ENCODE measurements around the gene CAMSAP1. TPM values are rescaled to one million over a fixed set of nuclear protein-coding genes. Genes with fewer than 3 reads are reported as not detected.

The CAMSAP1 gene
- total RNA-seq, 4 donors from 2014 or later, result 15.6 to 61.2 (median 43.2) TPM

DNA sequence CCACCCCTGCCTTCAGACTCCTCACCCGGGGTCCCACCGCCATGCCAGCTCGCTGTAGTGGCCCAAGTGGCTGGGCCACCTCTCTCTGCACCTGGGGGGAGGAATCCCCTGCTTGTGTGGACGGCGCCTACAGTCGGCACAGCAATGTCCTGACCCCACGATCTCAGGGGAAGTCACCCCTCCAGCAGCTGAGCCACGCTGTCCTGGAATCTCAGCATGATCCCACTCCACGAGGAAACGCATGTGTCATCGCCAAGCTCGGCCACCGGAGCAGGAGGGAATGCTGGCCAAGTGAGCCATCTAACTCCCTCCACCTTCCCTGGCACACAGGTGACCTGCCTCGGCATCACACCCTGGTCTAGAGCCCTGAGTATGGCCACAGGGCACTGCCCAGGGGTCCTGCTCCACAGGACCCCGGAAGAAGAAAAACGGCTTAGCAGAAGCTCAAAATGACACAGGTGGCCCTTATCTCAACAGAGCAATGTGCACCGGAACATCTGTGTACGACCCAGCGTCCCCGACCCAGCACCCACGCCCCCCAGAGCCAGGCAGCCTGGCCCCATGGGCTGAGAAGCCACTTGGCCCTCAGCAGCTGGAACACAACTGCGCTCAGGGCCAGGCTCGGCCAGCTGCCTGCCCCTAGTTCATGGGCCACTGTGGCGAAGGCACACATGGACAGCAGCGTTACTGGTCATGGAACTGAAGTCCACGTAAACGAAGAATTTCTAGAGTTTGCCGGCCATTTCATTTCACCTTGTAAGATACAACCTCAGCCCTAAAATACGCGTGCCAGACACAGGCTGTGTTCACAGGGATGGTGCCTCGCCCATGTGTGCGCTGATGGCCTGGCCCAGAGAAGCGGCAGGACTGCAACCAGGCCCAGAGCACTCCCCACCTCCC lies 23.4 kb upstream of the CAMSAP1 start:
- TF ChIP-seq, protein P1, sequence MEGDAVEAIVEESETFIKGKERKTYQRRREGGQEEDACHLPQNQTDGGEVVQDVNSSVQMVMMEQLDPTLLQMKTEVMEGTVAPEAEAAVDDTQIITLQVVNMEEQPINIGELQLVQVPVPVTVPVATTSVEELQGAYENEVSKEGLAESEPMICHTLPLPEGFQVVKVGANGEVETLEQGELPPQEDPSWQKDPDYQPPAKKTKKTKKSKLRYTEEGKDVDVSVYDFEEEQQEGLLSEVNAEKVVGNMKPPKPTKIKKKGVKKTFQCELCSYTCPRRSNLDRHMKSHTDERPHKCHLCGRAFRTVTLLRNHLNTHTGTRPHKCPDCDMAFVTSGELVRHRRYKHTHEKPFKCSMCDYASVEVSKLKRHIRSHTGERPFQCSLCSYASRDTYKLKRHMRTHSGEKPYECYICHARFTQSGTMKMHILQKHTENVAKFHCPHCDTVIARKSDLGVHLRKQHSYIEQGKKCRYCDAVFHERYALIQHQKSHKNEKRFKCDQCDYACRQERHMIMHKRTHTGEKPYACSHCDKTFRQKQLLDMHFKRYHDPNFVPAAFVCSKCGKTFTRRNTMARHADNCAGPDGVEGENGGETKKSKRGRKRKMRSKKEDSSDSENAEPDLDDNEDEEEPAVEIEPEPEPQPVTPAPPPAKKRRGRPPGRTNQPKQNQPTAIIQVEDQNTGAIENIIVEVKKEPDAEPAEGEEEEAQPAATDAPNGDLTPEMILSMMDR (IDR thresholded peaks at IDR 0.05), result no peak
- TF ChIP-seq POLR2A (IDR thresholded peaks at IDR 0.05), result no peak
- intact Hi-C loops (cut with DNase I; ENCODE audit: low total_unique reads), result no loop called here
- Histone ChIP-seq H3K27ac (no peak overlapping the region), H3K4me1 (no peaks in the 10 kb centered on the region), H3K27me3 (no peaks in the 10 kb centered on the region), H3K4me3 (no peak overlapping the region), H3K36me3 (no peaks in the 10 kb centered on the region), H3K9me3 (no peaks in the 10 kb centered on the region)
- no peak for DNase-seq

DNA sequence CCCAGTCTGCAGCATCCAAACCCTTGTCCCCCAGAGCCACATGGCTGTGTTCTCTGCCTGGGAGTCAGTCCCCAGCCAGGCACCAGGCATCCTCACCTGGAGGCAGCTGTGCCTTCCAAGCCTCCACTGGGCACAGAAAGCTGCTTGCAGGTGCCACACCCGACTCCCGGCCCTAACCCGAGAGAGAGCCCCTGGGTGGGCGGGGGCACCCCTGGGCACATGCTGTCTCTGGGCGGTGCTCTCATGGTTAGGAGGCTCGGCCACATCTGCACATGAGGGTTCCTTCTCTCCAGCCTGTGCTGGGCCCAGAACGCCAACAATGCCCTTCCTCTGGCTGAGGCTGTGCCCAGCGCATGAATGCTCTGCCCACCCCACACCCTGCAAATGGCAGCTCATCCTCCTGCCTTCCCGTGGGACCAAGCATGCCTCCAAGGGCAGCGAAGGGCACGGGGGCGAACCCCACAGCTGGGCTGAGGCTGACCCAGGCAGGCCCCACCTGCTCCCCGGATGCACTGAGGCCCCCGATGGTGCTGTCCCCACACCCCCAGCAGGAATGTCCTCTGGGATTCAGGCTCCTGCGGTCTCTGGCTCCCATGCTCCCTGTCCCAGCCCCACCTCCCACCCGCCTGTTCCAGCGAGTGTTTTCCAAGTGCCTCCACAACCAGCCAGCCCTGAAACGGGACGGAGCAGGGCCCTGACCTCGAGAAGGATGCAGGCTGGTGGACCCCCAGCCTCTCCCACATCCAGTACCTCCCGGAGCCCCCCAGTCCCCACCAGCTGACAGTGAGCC lies 22.5 kb upstream of the CAMSAP1 start:
- Histone ChIP-seq H3K36me3 (no peaks in the 10 kb centered on the region), H3K27me3 (no peaks in the 10 kb centered on the region), H3K4me1 (no peaks in the 10 kb centered on the region), H3K9me3 (no peaks in the 10 kb centered on the region), H3K27ac (no peak overlapping the region), H3K4me3 (no peak overlapping the region)
- DNase-seq, result no peak
- no peak for TF ChIP-seq POLR2A (IDR thresholded peaks at IDR 0.05)
- TF ChIP-seq, protein P1 (IDR thresholded peaks at IDR 0.05), result no peak
- intact Hi-C loops (cut with DNase I; ENCODE audit: low total_unique reads), result no loop called here

DNA sequence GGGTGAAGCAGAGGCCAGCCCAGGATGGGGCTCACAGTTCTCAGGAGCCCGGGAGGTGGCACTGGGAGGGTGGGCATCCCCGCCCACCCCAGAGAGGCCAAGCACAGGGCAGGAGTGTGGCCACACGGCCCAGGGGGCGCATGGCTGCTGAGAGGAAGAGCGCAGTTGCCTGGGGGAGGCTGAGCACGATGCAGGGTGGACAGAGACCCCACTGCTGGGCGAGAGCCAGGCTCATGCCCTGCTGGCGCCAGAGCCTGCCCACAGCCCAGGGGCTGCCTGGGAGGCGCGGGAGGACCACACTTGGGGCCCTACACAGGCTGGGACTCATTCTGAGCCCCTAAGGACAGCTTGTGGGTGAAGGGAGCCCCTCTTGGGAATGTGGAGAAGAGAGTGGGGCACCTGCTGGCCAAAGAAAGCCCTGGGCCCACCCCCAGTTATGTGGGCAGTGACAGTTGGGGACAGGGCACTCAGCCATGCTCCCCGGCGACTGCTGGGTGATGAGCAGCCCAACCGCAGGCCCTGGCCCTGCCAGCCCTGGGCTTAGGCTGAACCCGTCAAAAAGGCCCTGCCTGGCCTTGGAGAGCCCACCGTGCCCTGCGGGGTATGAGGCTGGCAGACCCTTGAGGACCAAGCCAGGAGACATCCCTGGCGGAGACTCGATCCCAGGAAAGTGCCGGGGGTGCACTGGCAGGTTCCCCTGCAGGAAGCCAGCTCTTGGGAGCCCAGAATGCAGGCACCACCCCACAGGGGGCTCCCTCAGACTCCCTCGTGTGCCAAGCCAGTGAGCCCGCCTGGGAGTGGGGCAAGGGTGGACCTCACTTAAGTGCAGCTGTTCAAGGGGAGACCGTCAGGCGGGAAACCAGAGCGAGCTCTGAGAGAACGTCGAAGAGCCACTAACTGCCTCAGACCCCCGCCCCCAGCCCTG lies 21.6 kb upstream of the CAMSAP1 start:
- Histone ChIP-seq H3K4me3 (no peak overlapping the region), H3K36me3 (no peaks in the 10 kb centered on the region), H3K9me3 (no peaks in the 10 kb centered on the region), H3K4me1 (no peaks in the 10 kb centered on the region), H3K27me3 (no peaks in the 10 kb centered on the region), H3K27ac (no peak overlapping the region)
- TF ChIP-seq, protein P1 (IDR thresholded peaks at IDR 0.05), result no peak
- TF ChIP-seq POLR2A (IDR thresholded peaks at IDR 0.05), result no peak
- DNase-seq, result no peak
- intact Hi-C loops (cut with DNase I; ENCODE audit: low total_unique reads), result no loop called here

DNA sequence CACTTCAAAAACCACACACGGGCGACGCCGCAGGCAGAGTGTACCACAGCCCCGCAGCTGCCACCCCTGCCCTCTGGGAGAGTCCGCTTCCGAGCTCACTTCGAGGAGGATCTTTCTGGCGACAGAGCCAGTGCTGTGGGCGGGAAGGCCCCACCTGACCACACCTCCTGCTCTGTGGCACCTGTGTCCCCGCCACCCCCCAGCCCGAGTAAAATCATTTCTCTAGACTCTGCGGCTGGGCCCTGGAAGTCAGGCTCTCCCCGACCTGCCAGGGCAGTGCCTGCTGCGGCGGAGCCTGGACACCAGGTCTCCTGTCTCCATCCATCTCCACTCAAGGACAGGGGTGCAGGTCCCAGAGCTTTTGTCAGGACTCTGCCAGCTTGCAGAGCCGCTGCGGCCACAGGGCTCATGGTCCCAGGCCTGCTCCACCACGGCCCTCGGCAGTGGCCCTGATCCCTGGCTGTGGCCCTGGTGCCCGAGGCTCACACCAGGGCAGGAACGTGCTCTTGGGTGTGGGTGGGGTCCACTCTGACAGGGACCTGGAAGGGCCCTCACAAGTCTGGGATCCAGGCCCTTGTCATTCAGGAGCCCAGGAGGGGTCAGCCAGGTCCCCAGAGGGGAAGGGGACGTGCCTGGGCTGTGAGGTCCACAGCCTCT lies 20.9 kb upstream of the CAMSAP1 start:
- H3K4me1 ChIP-seq, result no peaks in the 10 kb centered on the region
- intact Hi-C loops (cut with DNase I; ENCODE audit: low total_unique reads), result no loop called here
- H3K27ac ChIP-seq, result no peak overlapping the region
- TF ChIP-seq, protein P1 (IDR thresholded peaks at IDR 0.05), result no peak
- no peak for TF ChIP-seq POLR2A (IDR thresholded peaks at IDR 0.05)
- H3K27me3 ChIP-seq, result no peaks in the 10 kb centered on the region
- no peak overlapping the region for H3K4me3 ChIP-seq
- no peak for DNase-seq
- H3K36me3 ChIP-seq, result no peaks in the 10 kb centered on the region
- no peaks in the 10 kb centered on the region for H3K9me3 ChIP-seq
